Breast epithelium (tissue), 3 donors: Measurements from ENCODE around the gene SNRK.

Experiments used
- CTCF ChIP-seq, 3 donors: fragments of 450-650 bp; IDR thresholded peaks; one replicate each; pipeline ENCODE4 v1.5.1; 2016 to 2017; ENCODE audit warnings: antibody characterized with exemption in 3 of 3, mild to moderate bottlenecking in 3 of 3, moderate library complexity in 3 of 3
- POLR2A ChIP-seq: fragments of 450-650 bp; IDR thresholded peaks from one replicate; pipeline ENCODE4 v1.6.1; 2016; ENCODE audit warnings: antibody characterized with exemption, mild to moderate bottlenecking, moderate library complexity

- no peak for TF ChIP-seq POLR2A
- TF ChIP-seq CTCF (IDR thresholded peaks at IDR 0.05): no peak
Observed at GRCh38 chr3:43246976-43247375, 39.4 kb upstream of the SNRK start.
